Neural progenitor cell (in vitro differentiated cells): ENCODE results near the gene AGBL4. TPM values are rescaled to one million over a fixed set of nuclear protein-coding genes. Genes with fewer than 3 reads are reported as not detected.

ENCODE experiments used
- DNase-seq: peaks from one replicate; pipeline ENCODE4 v3.0.0-alpha.2; 2016; ENCODE audit warnings: low spot score
- H2AFZ ChIP-seq: fragments of 200-600 bp; sonication (generic); replicated peaks from 2 replicates; pipeline ENCODE4 v1.6.1; 2016; ENCODE audit warnings: antibody characterized with exemption
- H3F3A ChIP-seq: fragments of 200-600 bp; sonication (generic); 2 replicates; pipeline ENCODE4 v1.6.1; 2016; ENCODE audit warnings: antibody characterized with exemption, low read depth
- H3K27ac ChIP-seq: fragments of 200-600 bp; sonication (generic); 2 replicates; pipeline ENCODE4 v1.5.1; 2016; ENCODE audit warnings: mild to moderate bottlenecking
- H3K27me3 ChIP-seq: fragments of 200-600 bp; sonication (generic); 2 replicates; pipeline ENCODE4 v1.6.1; 2016; ENCODE audit warnings: mild to moderate bottlenecking, moderate library complexity
- H3K36me3 ChIP-seq: fragments of 200-600 bp; sonication (generic); 2 replicates; pipeline ENCODE4 v1.5.1; 2016
- H3K4me1 ChIP-seq: fragments of 200-600 bp; sonication (generic); 2 replicates; pipeline ENCODE4 v1.6.1; 2016; ENCODE audit warnings: mixed run types
- H3K4me2 ChIP-seq: fragments of 200-600 bp; sonication (generic); 2 replicates; pipeline ENCODE4 v1.6.1; 2016
- H3K4me3 ChIP-seq: fragments of 200-600 bp; sonication (generic); 2 replicates; pipeline ENCODE4 v1.5.1; 2016
- H3K79me2 ChIP-seq: fragments of 200-600 bp; sonication (generic); 2 replicates; pipeline ENCODE4 v1.6.1; 2016; ENCODE audit warnings: low read depth
- H3K9ac ChIP-seq: fragments of 200-600 bp; sonication (generic); 2 replicates; pipeline ENCODE4 v1.6.1; 2016
- H3K9me3 ChIP-seq: fragments of 200-600 bp; sonication (generic); 2 replicates; pipeline ENCODE4 v1.5.1; 2016; ENCODE audit warnings: low read depth
- H4K20me1 ChIP-seq: fragments of 200-600 bp; sonication (generic); 2 replicates; pipeline ENCODE4 v1.6.1; 2016; ENCODE audit warnings: low read depth
- H3K27ac Mint-ChIP-seq: 3 replicates; pipeline ENCODE4 v1.8.0; 2021; ENCODE audit warnings: mixed read lengths
- H3K27me3 Mint-ChIP-seq: 2 replicates; pipeline ENCODE4 v1.8.0; 2022; ENCODE audit warnings: low read depth, mild to moderate bottlenecking, inconsistent platforms, moderate library complexity, mixed read lengths; ENCODE audit not compliant: insufficient read depth
- H3K36me3 Mint-ChIP-seq: 3 replicates; pipeline ENCODE4 v1.8.0; 2021; ENCODE audit warnings: mixed read lengths
- H3K4me1 Mint-ChIP-seq: 3 replicates; pipeline ENCODE4 v1.8.0; 2021; ENCODE audit warnings: mixed read lengths
- H3K4me3 Mint-ChIP-seq: 3 replicates; pipeline ENCODE4 v1.8.0; 2021; ENCODE audit warnings: mild to moderate bottlenecking, moderate library complexity, mixed read lengths
- H3K9me3 Mint-ChIP-seq: 3 replicates; pipeline ENCODE4 v1.8.0; 2020; ENCODE audit warnings: mixed read lengths
- CTCF ChIP-seq: fragments of 200-600 bp; sonication (generic); IDR thresholded peaks from 2 replicates; pipeline ENCODE4 v1.5.1; 2017; ENCODE audit warnings: antibody characterized with exemption, mild to moderate bottlenecking
- EZH2 ChIP-seq: fragments of 200-600 bp; sonication (generic); IDR thresholded peaks from 2 replicates; pipeline ENCODE4 v1.6.1; 2017; ENCODE audit warnings: antibody characterized with exemption, mild to moderate bottlenecking, moderate library complexity
- EZH2phosphoT487 ChIP-seq: fragments of 200-600 bp; sonication (generic); IDR thresholded peaks from 2 replicates; pipeline ENCODE4 v1.6.1; 2017; ENCODE audit warnings: antibody characterized with exemption
- total RNA-seq: library from RNA; depleted of rRNA; stranded (reverse); fragments of >200 nt; gene quantifications from 2 replicates; pipeline ENCODE4 v1.2.3, GENCODE V29; 2015; ENCODE audit warnings: low replicate concordance

The AGBL4 gene
- total RNA-seq, 1 donor from 2014 or later, result 1.5 TPM

GRCh38 chr1:48558366-48558765 is 1465.4 kb downstream of the AGBL4 start:
- Histone ChIP-seq H4K20me1 (no peaks in the 10 kb centered on the region), H3K4me2 (no peak overlapping the region), H3K4me3 (no peak overlapping the region), H3K27me3 (no peaks in the 10 kb centered on the region), H3K36me3 (no peaks in the 10 kb centered on the region), H3K79me2 (no peaks in the 10 kb centered on the region), H3K27ac (no peak overlapping the region), H3K9ac (no peak overlapping the region), H2AFZ (no peak overlapping the region), H3F3A (no peaks in the 10 kb centered on the region), H3K4me1 (no peaks in the 10 kb centered on the region), H3K9me3 (no peaks in the 10 kb centered on the region)
- H3K36me3 Mint-ChIP-seq, result no peaks in the 10 kb centered on the region
- no peaks in the 10 kb centered on the region for H3K27me3 Mint-ChIP-seq
- TF ChIP-seq CTCF (no peak), EZH2phosphoT487 (no peak), EZH2 (no peak)
- no peaks in the 10 kb centered on the region for H3K9me3 Mint-ChIP-seq
- DNase-seq, result no peak
- H3K4me3 Mint-ChIP-seq, result no peak overlapping the region
- H3K4me1 Mint-ChIP-seq, result peaks cover 12% of the 10 kb centered on the region
- no peak overlapping the region for H3K27ac Mint-ChIP-seq

GRCh38 chr1:48556186-48556850 is 1467.4 kb downstream of the AGBL4 start:
- H3K4me1 Mint-ChIP-seq, result peaks cover 12% of the 10 kb centered on the region
- no peaks in the 10 kb centered on the region for H3K4me1 ChIP-seq
- H3K9me3 ChIP-seq, result no peaks in the 10 kb centered on the region
- H2AFZ ChIP-seq, result no peak overlapping the region
- no peaks in the 10 kb centered on the region for H3K9me3 Mint-ChIP-seq
- TF ChIP-seq EZH2phosphoT487 (no peak), CTCF (no peak), EZH2 (no peak)
- H3K27ac Mint-ChIP-seq, result no peak overlapping the region
- H3K79me2 ChIP-seq, result no peaks in the 10 kb centered on the region
- H3K36me3 Mint-ChIP-seq, result no peaks in the 10 kb centered on the region
- no peak overlapping the region for H3K27ac ChIP-seq
- no peaks in the 10 kb centered on the region for H3F3A ChIP-seq
- no peaks in the 10 kb centered on the region for H3K27me3 Mint-ChIP-seq
- no peak overlapping the region for H3K4me3 ChIP-seq
- H4K20me1 ChIP-seq, result no peaks in the 10 kb centered on the region
- no peak overlapping the region for H3K9ac ChIP-seq
- no peak for DNase-seq
- no peak overlapping the region for H3K4me3 Mint-ChIP-seq
- no peaks in the 10 kb centered on the region for H3K36me3 ChIP-seq
- no peak overlapping the region for H3K4me2 ChIP-seq
- H3K27me3 ChIP-seq, result no peaks in the 10 kb centered on the region

- Mint-ChIP-seq H3K36me3 (no peaks in the 10 kb centered on the region), H3K27ac (no peak overlapping the region), H3K9me3 (no peaks in the 10 kb centered on the region), H3K27me3 (no peaks in the 10 kb centered on the region), H3K4me1 (peaks cover 8% of the 10 kb centered on the region), H3K4me3 (no peak overlapping the region)
- Histone ChIP-seq H3K9ac (no peak overlapping the region), H3K27ac (no peak overlapping the region), H3K4me1 (no peaks in the 10 kb centered on the region), H3K36me3 (no peaks in the 10 kb centered on the region), H3K4me2 (no peak overlapping the region), H3F3A (no peaks in the 10 kb centered on the region), H3K27me3 (no peaks in the 10 kb centered on the region), H3K4me3 (no peak overlapping the region), H2AFZ (no peak overlapping the region), H3K79me2 (no peaks in the 10 kb centered on the region), H4K20me1 (no peaks in the 10 kb centered on the region), H3K9me3 (no peaks in the 10 kb centered on the region)
- TF ChIP-seq CTCF, result no peak
- TF ChIP-seq EZH2phosphoT487, result no peak
- TF ChIP-seq EZH2, result no peak
- no peak for DNase-seq
Observed at GRCh38 chr1:48555271-48555670, 1468.5 kb downstream of the AGBL4 start.
